IPS DF 6.9 (cell line): Measurements from ENCODE around the gene DCAF4.

Experiments
- DNase-seq: peaks from one replicate; pipeline ENCODE4 v3.0.0-alpha.2; 2013; ENCODE audit warnings: low read depth, low spot score
- H3K27ac ChIP-seq: one replicate; pipeline ENCODE4 v1.5.1; 2013; ENCODE audit warnings: low read length, control low read depth
- H3K27me3 ChIP-seq: 2 replicates; pipeline ENCODE4 v1.6.1; 2013; ENCODE audit warnings: mild to moderate bottlenecking, low read length; ENCODE audit not compliant: control insufficient read depth, insufficient read depth
- H3K36me3 ChIP-seq: 2 replicates; pipeline ENCODE4 v1.6.1; 2013; ENCODE audit warnings: low read length; ENCODE audit not compliant: control insufficient read depth, insufficient read depth
- H3K4me1 ChIP-seq: 2 replicates; pipeline ENCODE4 v1.6.1; 2013; ENCODE audit warnings: low read length; ENCODE audit not compliant: control insufficient read depth, insufficient read depth
- H3K4me3 ChIP-seq: 2 replicates; pipeline ENCODE4 v1.5.1; 2013; ENCODE audit warnings: mild to moderate bottlenecking, low read length
- H3K9me3 ChIP-seq: 2 replicates; pipeline ENCODE4 v1.6.1; 2013; ENCODE audit warnings: low read length, inconsistent platforms; ENCODE audit not compliant: control insufficient read depth, insufficient read depth
- WGBS: extraction: QIAGEN DNeasy Blood & Tissue Kit; methylation state at CpG from one replicate; pipeline ENCODE4 v1.1.7; 2013; ENCODE audit warnings: mixed read lengths, missing lambda C conversion rate; ENCODE audit not compliant: insufficient read length, insufficient coverage; 5-methylcytosine and 5-hydroxymethylcytosine counted together

Gene DCAF4

DNA sequence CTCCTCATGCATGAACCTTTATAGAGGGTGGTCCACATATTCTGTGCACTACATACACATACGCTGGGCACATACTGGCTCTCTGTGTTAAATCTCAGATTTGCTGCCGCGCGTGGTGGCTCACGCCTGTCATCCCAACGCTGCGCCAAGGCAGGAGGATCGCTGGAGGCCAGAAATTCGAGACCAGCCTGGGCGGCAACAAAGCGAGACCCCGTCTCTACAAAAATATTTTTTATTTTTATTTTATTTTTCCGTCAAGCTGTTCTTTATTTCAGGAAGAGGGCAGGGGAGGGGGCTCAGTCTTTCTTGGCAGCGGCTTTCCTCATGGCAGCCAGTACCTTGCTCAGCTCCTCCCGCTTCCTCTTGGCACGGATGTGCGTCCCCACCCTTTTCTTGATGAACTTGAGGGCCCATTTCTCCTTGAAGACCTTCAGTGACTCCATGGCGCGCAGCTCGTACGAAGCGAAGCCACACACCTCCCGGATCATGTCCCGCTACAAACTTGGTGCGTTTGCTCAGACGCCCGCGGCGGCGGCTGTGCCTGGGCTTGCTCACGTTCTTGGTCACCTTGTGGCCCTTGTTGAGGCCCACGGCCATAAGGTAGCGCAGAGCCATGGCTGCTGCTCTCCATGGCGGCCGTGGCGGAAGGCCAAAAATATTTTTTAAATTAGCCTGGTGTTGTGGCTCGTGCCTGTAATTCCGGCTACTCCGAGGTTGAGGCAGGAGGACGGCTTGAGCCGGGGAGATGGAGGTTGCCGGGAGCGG, 3.2 kb downstream of the DCAF4 start:
- no peaks in the 10 kb centered on the region for H3K9me3 ChIP-seq
- H3K27ac ChIP-seq = no peak overlapping the region
- DNase-seq = no peak
- no CpG with 5 or more reads among the region's 43 CpGs for WGBS
- peaks cover 4% of the 10 kb centered on the region for H3K4me1 ChIP-seq
- H3K36me3 ChIP-seq = no peaks in the 10 kb centered on the region
- peaks cover 2% of the 10 kb centered on the region; the same call in 1 of the 2 replicates for H3K27me3 ChIP-seq
- H3K4me3 ChIP-seq = no peak overlapping the region

DNA sequence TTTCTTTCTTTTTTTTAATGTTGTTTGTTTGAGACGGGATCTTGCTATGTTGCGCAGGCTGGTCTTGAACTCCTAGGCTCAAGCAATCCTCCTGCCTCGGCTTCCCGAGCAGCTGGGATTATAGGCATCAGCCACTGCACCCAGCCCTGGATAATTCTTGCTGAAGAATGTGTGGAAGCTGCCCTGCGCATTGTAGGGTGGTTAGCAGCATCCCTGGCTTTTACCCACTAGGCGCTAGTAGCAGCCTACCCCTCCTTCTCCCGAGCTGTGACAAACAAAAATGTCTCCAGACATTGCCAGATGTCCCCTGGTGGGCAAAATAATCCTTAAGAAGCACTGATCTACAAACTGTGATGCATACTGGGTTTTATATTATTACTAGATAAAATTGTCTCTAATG, 6.6 kb downstream of the DCAF4 start:
- Histone ChIP-seq H3K36me3 (no peaks in the 10 kb centered on the region; the same call in 1 of the 2 replicates), H3K27me3 (no peaks in the 10 kb centered on the region), H3K9me3 (no peaks in the 10 kb centered on the region), H3K4me1 (peaks cover 3% of the 10 kb centered on the region), H3K4me3 (0 out of 2 replicates have a peak overlapping the region, but pooled peaks have one; percentile 7), H3K27ac (no peak overlapping the region)
- no peak for DNase-seq
- WGBS = no CpG with 5 or more reads among the region's 7 CpGs

DNA sequence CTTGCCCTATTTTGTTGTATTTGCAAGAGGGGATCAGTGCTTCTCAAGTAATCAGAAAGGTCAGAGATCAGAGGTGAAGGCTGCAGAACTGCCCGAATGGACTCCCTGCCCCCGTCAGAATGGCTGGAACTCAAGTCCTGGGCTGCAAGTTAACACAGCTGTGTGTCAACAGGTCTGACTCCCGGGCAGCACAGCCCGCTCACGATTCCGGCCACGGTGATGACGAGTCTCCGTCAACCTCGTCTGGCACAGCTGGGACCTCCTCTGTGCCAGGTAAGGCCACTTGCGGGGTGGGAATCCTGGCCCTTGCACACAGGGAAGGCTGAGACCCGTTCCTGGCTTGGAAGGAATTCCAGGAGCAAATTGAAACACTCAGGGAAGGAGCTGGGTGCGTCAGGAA, 13.4 kb downstream of the DCAF4 start:
- Histone ChIP-seq H3K9me3 (no peaks in the 10 kb centered on the region), H3K4me3 (no peak overlapping the region), H3K27ac (no peak overlapping the region), H3K36me3 (peaks cover 14% of the 10 kb centered on the region), H3K27me3 (no peaks in the 10 kb centered on the region), H3K4me1 (no peaks in the 10 kb centered on the region)
- no peak for DNase-seq
- no CpG with 5 or more reads among the region's 13 CpGs for WGBS

DNA sequence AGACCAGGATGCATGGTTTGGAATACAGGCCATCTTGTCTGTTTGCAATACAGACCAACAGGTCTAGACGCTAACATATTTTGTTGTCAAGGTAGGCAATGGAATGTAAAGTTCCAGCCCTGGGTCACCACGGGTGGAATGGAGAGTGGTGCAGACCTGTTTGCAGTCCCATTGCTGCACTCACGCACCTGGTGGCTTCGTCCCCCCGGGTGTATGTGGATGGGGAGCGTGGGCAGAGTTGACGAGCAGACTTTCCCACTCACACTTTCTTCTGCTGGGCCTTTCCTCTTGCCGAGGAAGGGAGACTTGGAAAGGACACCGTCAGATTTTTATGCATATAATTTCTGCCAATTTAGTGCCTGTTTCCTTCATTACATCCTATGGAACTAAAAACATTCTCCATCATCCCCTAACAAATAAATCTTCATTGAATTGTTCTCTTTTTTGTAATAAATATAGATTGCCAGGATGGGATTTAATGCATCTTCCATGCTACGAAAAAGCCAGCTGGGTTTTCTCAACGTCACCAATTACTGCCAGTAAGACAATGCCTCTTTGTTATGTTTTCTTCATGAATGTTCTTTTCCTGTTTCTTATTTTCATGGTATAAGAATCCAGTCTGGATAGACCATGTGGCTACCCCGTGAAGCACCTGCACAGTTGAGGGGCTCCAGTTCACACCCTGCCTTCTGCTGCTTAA, 15.2 kb downstream of the DCAF4 start:
- Histone ChIP-seq H3K4me1 (no peaks in the 10 kb centered on the region), H3K27ac (no peak overlapping the region), H3K27me3 (no peaks in the 10 kb centered on the region), H3K36me3 (peaks cover 14% of the 10 kb centered on the region), H3K9me3 (no peaks in the 10 kb centered on the region), H3K4me3 (no peak overlapping the region)
- DNase-seq = no peak
- no CpG with 5 or more reads among the region's 12 CpGs for WGBS

DNA sequence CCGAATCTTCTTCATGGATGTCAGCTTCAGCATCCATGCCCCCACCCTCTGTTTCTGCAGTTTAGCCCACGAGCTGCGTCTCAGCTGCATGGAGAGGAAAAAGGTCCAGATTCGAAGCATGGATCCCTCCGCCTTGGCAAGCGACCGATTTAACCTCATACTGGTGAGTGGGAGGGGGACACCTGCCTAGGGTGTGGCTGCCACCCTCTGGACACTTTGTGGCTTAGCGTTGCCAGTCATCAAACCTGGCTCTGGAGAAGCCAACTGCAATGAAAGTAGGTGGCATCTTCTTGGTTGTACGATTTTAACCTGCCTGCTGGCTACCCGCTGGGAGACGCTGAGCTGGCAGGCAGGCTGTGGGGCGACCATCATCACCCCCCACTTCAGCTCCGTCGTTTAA, 16.7 kb downstream of the DCAF4 start:
- Histone ChIP-seq H3K27me3 (no peaks in the 10 kb centered on the region), H3K9me3 (no peaks in the 10 kb centered on the region), H3K36me3 (peaks cover 14% of the 10 kb centered on the region), H3K4me1 (no peaks in the 10 kb centered on the region), H3K4me3 (no peak overlapping the region), H3K27ac (no peak overlapping the region)
- DNase-seq = no peak
- WGBS = no CpG with 5 or more reads among the region's 14 CpGs

DNA sequence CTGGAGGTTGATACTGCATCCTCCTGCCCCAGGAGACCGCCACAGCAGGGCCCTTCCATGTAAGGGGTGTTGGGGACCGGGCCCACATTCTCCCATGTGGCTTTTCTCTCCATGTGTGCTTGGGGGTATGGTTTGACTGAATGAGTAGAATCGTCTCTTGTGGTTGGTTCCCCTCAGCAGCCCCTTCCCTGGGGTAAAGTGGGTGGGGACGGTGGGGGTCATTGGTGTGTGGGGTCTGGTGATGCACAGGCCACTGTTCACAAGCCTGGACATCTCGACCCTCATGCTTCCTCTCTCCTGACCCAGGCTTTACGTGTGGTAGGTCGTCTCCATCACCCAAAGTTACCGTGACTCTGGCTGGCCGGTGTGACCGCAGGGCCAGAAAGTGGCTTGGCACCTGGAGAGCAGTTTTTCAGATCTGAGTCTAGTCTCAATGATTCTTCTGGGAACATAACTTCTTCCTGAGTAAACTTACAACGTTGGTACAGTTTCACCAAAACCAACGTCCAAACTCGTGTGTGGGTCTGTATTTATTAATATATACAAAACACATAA, 17.7 kb downstream of the DCAF4 start:
- no peak for DNase-seq
- WGBS = no CpG with 5 or more reads among the region's 13 CpGs
- no peaks in the 10 kb centered on the region for H3K27me3 ChIP-seq
- peaks cover 12% of the 10 kb centered on the region for H3K36me3 ChIP-seq
- H3K9me3 ChIP-seq = no peaks in the 10 kb centered on the region
- no peaks in the 10 kb centered on the region for H3K4me1 ChIP-seq
- H3K4me3 ChIP-seq = no peak overlapping the region
- no peak overlapping the region for H3K27ac ChIP-seq

DNA sequence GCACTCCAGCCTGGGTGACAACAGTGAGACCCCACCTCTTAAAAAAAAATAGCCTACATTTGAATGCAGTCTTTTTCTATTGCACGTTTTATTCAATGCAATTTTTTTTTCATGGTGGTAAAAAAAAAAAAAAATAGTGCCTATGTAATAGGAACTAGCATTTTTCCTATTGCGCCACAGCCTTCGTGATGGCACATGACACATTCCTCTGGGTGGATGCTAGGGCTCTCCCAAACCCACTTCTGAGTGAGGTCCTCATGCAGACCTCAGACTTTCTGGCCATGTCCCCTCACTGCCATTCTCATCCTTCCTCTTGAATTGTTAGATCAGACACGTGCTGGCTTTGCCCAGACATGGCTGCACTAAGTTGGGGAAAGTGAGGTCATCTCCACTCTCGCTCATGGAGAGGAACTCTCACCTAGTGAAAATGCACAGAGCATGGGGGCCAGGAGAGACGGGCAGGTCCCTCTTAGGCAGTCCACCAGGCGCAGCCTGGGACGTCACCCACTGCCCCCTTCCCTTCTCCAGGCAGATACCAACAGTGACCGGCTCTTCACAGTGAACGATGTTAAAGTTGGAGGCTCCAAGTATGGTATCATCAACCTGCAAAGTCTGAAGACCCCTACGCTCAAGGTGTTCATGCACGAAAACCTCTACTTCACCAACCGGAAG, 19.2 kb downstream of the DCAF4 start:
- WGBS = no CpG with 5 or more reads among the region's 13 CpGs
- no peaks in the 10 kb centered on the region for H3K4me1 ChIP-seq
- no peaks in the 10 kb centered on the region for H3K9me3 ChIP-seq
- no peak overlapping the region for H3K27ac ChIP-seq
- H3K27me3 ChIP-seq = no peaks in the 10 kb centered on the region
- no peak for DNase-seq
- H3K4me3 ChIP-seq = no peak overlapping the region
- peaks cover 7% of the 10 kb centered on the region; the same call in 1 of the 2 replicates for H3K36me3 ChIP-seq

DNA sequence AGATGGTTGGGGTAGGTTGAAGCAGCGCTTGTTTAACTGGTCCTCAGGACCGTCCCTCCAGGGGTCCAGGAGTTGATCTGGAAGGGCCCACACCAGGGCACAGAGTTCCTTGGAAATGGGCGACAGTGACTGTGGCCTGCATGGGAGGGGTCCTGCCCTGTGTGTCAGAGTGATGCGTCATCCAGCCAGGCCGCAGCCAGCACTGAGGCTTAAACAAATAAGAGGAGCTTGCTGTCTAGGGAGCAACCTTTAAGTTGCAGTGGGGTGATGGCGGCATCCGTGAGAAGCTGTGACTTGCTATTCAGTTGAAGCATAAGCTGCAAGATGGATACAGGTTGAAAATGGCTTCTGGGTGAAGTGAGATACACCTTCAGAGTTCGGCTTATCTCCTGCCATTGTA, 20.2 kb downstream of the DCAF4 start:
- peaks cover 5% of the 10 kb centered on the region; the same call in 1 of the 2 replicates for H3K36me3 ChIP-seq

DNA sequence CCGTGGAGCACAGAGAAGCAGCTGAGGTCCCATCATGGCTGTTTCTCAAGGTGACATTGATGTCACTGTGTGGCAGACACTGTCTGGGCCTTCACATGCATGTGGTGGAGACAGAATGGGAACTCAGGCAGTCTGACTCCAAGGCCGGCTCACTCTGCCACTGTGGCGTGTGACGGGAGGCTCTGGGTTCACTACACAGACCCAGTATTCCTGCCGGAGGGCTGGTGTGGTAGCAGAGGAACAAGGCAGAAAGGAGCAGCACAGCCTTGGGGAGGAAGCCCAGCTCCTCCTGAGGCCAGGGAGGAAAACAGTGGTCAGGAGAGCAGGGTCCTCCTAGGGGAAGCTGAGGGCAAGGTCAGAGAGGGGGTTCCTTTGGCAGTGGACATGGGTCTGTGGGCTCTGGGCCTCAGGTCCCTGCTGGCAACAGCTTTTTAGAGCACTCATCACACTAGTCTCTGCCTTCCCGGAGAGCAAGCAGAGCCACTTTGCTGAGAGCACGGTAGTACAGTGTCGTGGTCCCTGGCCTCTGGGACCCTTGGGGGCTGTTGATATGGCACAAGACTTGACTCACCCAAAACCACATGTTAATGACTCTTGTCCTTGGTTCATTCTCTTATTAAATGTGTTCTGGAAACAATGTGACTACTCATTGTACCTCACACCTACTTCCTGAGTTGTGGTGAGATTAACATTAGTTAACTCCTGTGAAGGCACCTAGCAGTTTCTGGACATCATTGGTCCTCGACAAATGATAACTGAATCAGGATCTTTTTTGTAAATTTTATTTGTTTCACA, 21.3 kb downstream of the DCAF4 start:
- Histone ChIP-seq H3K27me3 (no peaks in the 10 kb centered on the region), H3K4me1 (no peaks in the 10 kb centered on the region), H3K4me3 (no peak overlapping the region), H3K36me3 (0 out of 2 replicates have a peak, but pooled peaks cover 3% of the 10 kb centered on the region), H3K27ac (no peak overlapping the region), H3K9me3 (no peaks in the 10 kb centered on the region)
- no peak for DNase-seq
- no CpG with 5 or more reads among the region's 9 CpGs for WGBS

More for the DNA sequence above, 20.2 kb downstream of the DCAF4 start:
- Histone ChIP-seq H3K4me3 (no peak overlapping the region), H3K4me1 (no peaks in the 10 kb centered on the region), H3K27ac (no peak overlapping the region), H3K9me3 (no peaks in the 10 kb centered on the region), H3K27me3 (no peaks in the 10 kb centered on the region)
- DNase-seq = no peak
- WGBS = no CpG with 5 or more reads among the region's 8 CpGs
